Esophagus squamous epithelium (tissue), 5 donors: ENCODE results near the gene FTSJ3. TPM values are rescaled to one million over a fixed set of nuclear protein-coding genes. Genes with fewer than 3 reads are reported as not detected.
"Not testable (repeated sequence)": the region's sequence is repeated elsewhere in the genome, so short reads cannot be mapped to it uniquely, and the experiment has no call there.

Source experiments
- DNase-seq: peaks from one replicate; lab custom pipeline; 2025; lab: John Stamatoyannopoulos, UW
- H3K27ac ChIP-seq, 4 donors: fragments of 200-600 bp; sonication (generic); one replicate each; pipeline ENCODE4 v1.5.1; 2016 to 2019; ENCODE audit warnings: mild to moderate bottlenecking in 1 of 4
- H3K27me3 ChIP-seq, 4 donors: fragments of 200-600 bp; sonication (generic); 1 replicate in 3 of 4; 2 replicates in 1 of 4; pipeline versions ENCODE4 v1.5.1 to v1.6.0; 2017 to 2021; ENCODE audit warnings: antibody characterized with exemption in 1 of 4
- H3K36me3 ChIP-seq, 3 donors: fragments of 200-600 bp; sonication (generic); one replicate each; pipeline ENCODE4 v1.5.1; 2016 to 2019
- H3K4me1 ChIP-seq, 3 donors: fragments of 200-600 bp; sonication (generic); one replicate each; pipeline ENCODE4 v1.5.1; 2017 to 2019
- H3K4me3 ChIP-seq, 4 donors: fragments of 200-600 bp; sonication (generic); 1 replicate in 3 of 4; 2 replicates in 1 of 4; pipeline ENCODE4 v1.5.1; 2016 to 2019; ENCODE audit warnings: mild to moderate bottlenecking in 2 of 4, moderate library complexity in 1 of 4
- H3K9me3 ChIP-seq, 3 donors: fragments of 200-600 bp; sonication (generic); one replicate each; pipeline ENCODE4 v1.5.1; 2016 to 2019
- CTCF ChIP-seq, 6 experiments: fragments of 450-650 bp in 4 of 6; fragments of 200-600 bp in 2 of 6; sonication (generic) in 2 of 6; IDR thresholded peaks; one replicate each; pipeline ENCODE4 v1.5.1; 2016 to 2019; ENCODE audit warnings: antibody characterized with exemption in 6 of 6, mild to moderate bottlenecking in 4 of 6, moderate library complexity in 4 of 6
- POLR2A ChIP-seq, 4 donors: fragments of 450-650 bp; IDR thresholded peaks; one replicate each; pipeline ENCODE4 v1.6.1; 2017; ENCODE audit warnings: antibody characterized with exemption in 4 of 4, mild to moderate bottlenecking in 4 of 4, moderate library complexity in 3 of 4
- WGBS, 2 donors: methylation state at CpG; one replicate each; pipeline ENCODE4 v1.1.5; 2018; 5-methylcytosine and 5-hydroxymethylcytosine counted together
- intact Hi-C: fragments of 100-400 bp; cut with DNase I; formaldehyde crosslinking; loops from one replicate; pipeline ENCODE4 v1.15.0; 2022
- total RNA-seq, 4 donors: library from RNA; depleted of rRNA; stranded (reverse); fragments of >200 nt; gene quantifications; one replicate each; pipeline ENCODE4 v1.1.0, GENCODE V29; 2016
- donor health status: DM: yes; HTN: yes; CAD: no.

Gene FTSJ3
- total RNA-seq, 4 donors from 2014 or later = 19.8 to 52.3 (median 29.0) TPM

- Histone ChIP-seq H3K4me1 (no peaks in the 10 kb centered on the region), H3K4me3 (no peak overlapping the region), H3K9me3 (no peaks in the 10 kb centered on the region), H3K36me3 (peaks cover 18 to 100% (median 35%) of the 10 kb centered on the region in 3 donors), H3K27me3 (no peaks in the 10 kb centered on the region), H3K27ac (no peak overlapping the region)
- DNase-seq = no peak
- WGBS, 2 donors = 79 to 89% methylated on average over 1 of the region's 1 CpG
- no peak for TF ChIP-seq POLR2A (IDR thresholded peaks at IDR 0.05)
- no peak for TF ChIP-seq CTCF (IDR thresholded peaks at IDR 0.05)
- intact Hi-C loops = no loop called here
These were observed 23.1 kb downstream of the FTSJ3 start for GRCh38 chr17:63804328-63804727.

GRCh38 chr17:63800783-63801182 lies 26.7 kb downstream of the FTSJ3 start:
- intact Hi-C loops = no loop called here
- no peaks in the 10 kb centered on the region for H3K27me3 ChIP-seq
- no peaks in the 10 kb centered on the region for H3K9me3 ChIP-seq
- no peak overlapping the region for H3K4me3 ChIP-seq
- no peak overlapping the region for H3K27ac ChIP-seq
- no peak for DNase-seq
- TF ChIP-seq POLR2A (IDR thresholded peaks at IDR 0.05) (no peak), CTCF (IDR thresholded peaks at IDR 0.05) (no peak)
- no peaks in the 10 kb centered on the region for H3K4me1 ChIP-seq
- H3K36me3 ChIP-seq = peaks cover 18 to 100% (median 34%) of the 10 kb centered on the region in 3 donors
- WGBS, 2 donors = 93 to 100% methylated on average over 1 of the region's 1 CpG

GRCh38 chr17:63798572-63799106 lies 28.8 kb downstream of the FTSJ3 start:
- Histone ChIP-seq H3K4me3 (no peak overlapping the region), H3K4me1 (no peaks in the 10 kb centered on the region), H3K9me3 (no peaks in the 10 kb centered on the region), H3K27ac (no peak overlapping the region), H3K27me3 (no peaks in the 10 kb centered on the region), H3K36me3 (peaks cover 22 to 100% (median 44%) of the 10 kb centered on the region in 3 donors)
- no peak for DNase-seq
- intact Hi-C loops = no loop called here
- 94% methylated on average over 3 of the region's 3 CpGs for WGBS, 2 donors
- TF ChIP-seq CTCF (IDR thresholded peaks at IDR 0.05) = no peak
- TF ChIP-seq POLR2A (IDR thresholded peaks at IDR 0.05) = no peak

GRCh38 chr17:63796375-63796774 lies 31.1 kb downstream of the FTSJ3 start:
- WGBS, 2 donors = 95 to 97% methylated on average over 10 of the region's 10 CpGs
- H3K27me3 ChIP-seq, H3K4me3 ChIP-seq, DNase-seq, H3K9me3 ChIP-seq, H3K27ac ChIP-seq, intact Hi-C loops: not testable (repeated sequence)
- peaks cover 21 to 100% (median 32%) of the 10 kb centered on the region in 3 donors for H3K36me3 ChIP-seq
- peaks cover 0 to 14% (median 6%) of the 10 kb centered on the region in 3 donors for H3K4me1 ChIP-seq

GRCh38 chr17:63792055-63792729 lies 35.3 kb downstream of the FTSJ3 start:
- no peak for TF ChIP-seq POLR2A (IDR thresholded peaks at IDR 0.05)
- no peak for TF ChIP-seq CTCF (IDR thresholded peaks at IDR 0.05)
- no peak for DNase-seq
- H3K4me1 ChIP-seq = peaks cover 0 to 15% (median 6%) of the 10 kb centered on the region in 3 donors
- no peaks in the 10 kb centered on the region for H3K9me3 ChIP-seq
- peaks cover 18 to 100% (median 43%) of the 10 kb centered on the region in 3 donors for H3K36me3 ChIP-seq
- no peak overlapping the region for H3K4me3 ChIP-seq
- intact Hi-C loops = no loop called here
- H3K27ac ChIP-seq = no peak overlapping the region
- no peaks in the 10 kb centered on the region for H3K27me3 ChIP-seq
- WGBS, 2 donors = 38 to 64% methylated on average over 3 of the region's 3 CpGs
